ENCODE results near the gene CCDC9. TPM values are rescaled to one million over a fixed set of nuclear protein-coding genes. Genes with fewer than 3 reads are reported as not detected.

Gene CCDC9
- total and polyA plus RNA-seq, 2 of the 8 experiments (the other 6 are each of a cell fraction or from before 2014, with no cell fraction given) = 3.7 to 29.8 TPM

DNA sequence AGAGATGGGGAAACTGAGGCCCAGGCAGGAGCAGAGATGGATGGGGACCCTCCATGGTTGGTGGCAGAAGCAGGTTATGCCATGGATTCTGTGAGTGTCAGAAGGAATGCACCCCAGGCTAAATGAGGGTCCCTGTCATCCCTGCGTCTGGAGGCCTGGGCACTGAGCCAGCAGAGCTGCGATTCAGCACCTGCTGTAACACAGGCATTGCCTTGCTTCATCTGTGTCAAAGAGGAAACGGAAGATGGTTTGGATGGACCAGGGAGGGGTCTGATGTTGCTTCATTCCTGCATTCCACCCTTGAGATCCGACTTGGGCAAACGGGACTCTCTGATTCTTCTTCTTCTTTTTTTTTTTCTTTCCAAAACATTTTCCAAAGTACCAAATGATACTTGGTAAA lies 54.5 kb downstream of the CCDC9 start:
- Histone ChIP-seq H2BK5ac (ENCODE audit: low read depth, low read length) (no peak overlapping the region), H3K23ac (ENCODE audit: insufficient read length) (no peak overlapping the region), H2BK15ac (ENCODE audit: low read length) (no peak overlapping the region), H4K20me1 (replicated peaks in 1 of 2; ENCODE audit: control insufficient read depth in 1 of 2, insufficient read depth in 2 of 2, low read length in 2 of 2) (no peaks in the 10 kb centered on the region), H2BK12ac (ENCODE audit: low read depth, low read length) (no peak overlapping the region), H4K5ac (ENCODE audit: insufficient read length, low read depth, low read length) (no peak overlapping the region), H2BK20ac (ENCODE audit: low read length) (no peak overlapping the region), H3K27me3 (replicated peaks in 1 of 4; ENCODE audit: control insufficient read depth in 3 of 4, extremely low read depth in 1 of 4, insufficient read depth in 3 of 4, low read length in 3 of 4) (no peaks in the 10 kb centered on the region), H3K4me1 (replicated peaks in 1 of 4; ENCODE audit: control insufficient read depth in 3 of 4, insufficient read depth in 4 of 4, low read length in 3 of 4) (no peaks in the 10 kb centered on the region), H3K4me2 (ENCODE audit: insufficient read depth in 1 of 2, low read depth in 2 of 2, low read length in 2 of 2) (no peak overlapping the region), H3K27ac (ENCODE audit: low read depth, low read length) (no peak overlapping the region), H3K9me3 (ENCODE audit: insufficient read depth in 2 of 2, low read depth in 1 of 2, low read length in 1 of 2) (no peaks in the 10 kb centered on the region), H3K23me2 (ENCODE audit: low read depth, low read length) (no peaks in the 10 kb centered on the region; the same call in 1 of the 2 replicates), H3K4ac (replicated peaks; ENCODE audit: insufficient read length, low read depth, low read length) (no peak overlapping the region), H3K36me3 (ENCODE audit: control insufficient read depth in 2 of 4, insufficient read depth in 4 of 4, low read length in 3 of 4) (no peaks in the 10 kb centered on the region), H3K56ac (replicated peaks; ENCODE audit: insufficient read length, low read depth, low read length) (no peak overlapping the region), H3K79me2 (ENCODE audit: control insufficient read depth in 1 of 2, insufficient read depth in 2 of 2, low read length in 2 of 2) (no peaks in the 10 kb centered on the region), H2AK5ac (ENCODE audit: low read depth, low read length) (no peak overlapping the region), H3K14ac (ENCODE audit: insufficient read length) (no peak overlapping the region), H2BK120ac (replicated peaks; ENCODE audit: low read depth, low read length) (no peak overlapping the region), H4K91ac (replicated peaks; ENCODE audit: insufficient read length, low read length) (no peak overlapping the region), H3K9ac (replicated peaks in 1 of 4; ENCODE audit: extremely low read depth in 1 of 4, low read depth in 3 of 4, low read length in 3 of 4) (no peak overlapping the region), H4K8ac (ENCODE audit: extremely low read depth, insufficient read depth, low read length) (no peak overlapping the region), H3K4me3 (ENCODE audit: extremely low read depth in 1 of 4, insufficient read depth in 2 of 4, low read depth in 3 of 4, low read length in 4 of 4) (no peak overlapping the region), H3K18ac (ENCODE audit: extremely low read depth, low read length) (no peak overlapping the region), H3K79me1 (ENCODE audit: low read depth, low read length) (no peaks in the 10 kb centered on the region), H2AFZ (ENCODE audit: low read length) (no peak overlapping the region)
- FAIRE-seq (no peak), DNase-seq (ENCODE audit: low read depth in 1 of 2, low spot score in 2 of 2) (no peak)
- TF ChIP-seq, protein P1, sequence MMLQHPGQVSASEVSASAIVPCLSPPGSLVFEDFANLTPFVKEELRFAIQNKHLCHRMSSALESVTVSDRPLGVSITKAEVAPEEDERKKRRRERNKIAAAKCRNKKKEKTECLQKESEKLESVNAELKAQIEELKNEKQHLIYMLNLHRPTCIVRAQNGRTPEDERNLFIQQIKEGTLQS (IDR thresholded peaks at IDR 0.05; ENCODE audit: insufficient read depth, low read depth, low read length) = no peak
- TF ChIP-seq EGR1 (IDR thresholded peaks at IDR 0.05; ENCODE audit: borderline replicate concordance, low read depth, low read length) (no peak), YY1 (IDR thresholded peaks at IDR 0.05; ENCODE audit: low read depth, low read length) (no peak), CHD1 (IDR thresholded peaks at IDR 0.05; ENCODE audit: low read depth, low read length) (no peak), JUN (IDR thresholded peaks at IDR 0.05; ENCODE audit: low read depth, low read length) (no peak), PHF8 (conservative IDR thresholded peaks at IDR 0.05; ENCODE audit: low read depth, low read length) (no peak), POLR2A (IDR thresholded peaks at IDR 0.05; ENCODE audit: control extremely low read depth in 1 of 2, low read depth in 2 of 2, low read length in 2 of 2) (no peak), HDAC6 (IDR thresholded peaks at IDR 0.05; ENCODE audit: low read depth, low read length) (no peak)
- POLR2A ChIA-PET (ENCODE audit: partially characterized antibody) = interaction anchor here (0.8 kb wide), 1 partner anchor 11 kb away, joined by 3 read pairs; no protein-coding TSS in a partner anchor
- WGBS, 2 experiments (ENCODE audit: extremely low coverage in 1 of 2, insufficient coverage in 1 of 2, insufficient read length in 1 of 2, insufficient replicate concordance in 2 of 2, low coverage in 1 of 2, low lambda C conversion rate in 2 of 2, missing lambda C conversion rate in 1 of 2) = 90% methylated on average over 5 of the region's 5 CpGs; no CpG with 5 or more reads in 1 of the 2 experiments
- CTCF ChIA-PET (ENCODE audit: partially characterized antibody) = interaction anchor here (0.6 kb wide), 2 partner anchors 297 to 531 kb away, joined by 4 read pairs; no protein-coding TSS in a partner anchor

Data from H1 (cell line).